T-helper 1 cell treated with Interleukin-12 subunit alpha and Interleukin-12 subunit beta and Interleukin-4 antibody, amounts not matched to agents 30 μg/mL and 1 μg/mL, for 36 hours (primary cell): ENCODE results near the gene MAD1L1.

ENCODE experiments used
- H3K27ac Mint-ChIP-seq: one replicate; pipeline ENCODE4 v1.8.0; 2021; ENCODE audit warnings: mild to moderate bottlenecking, mixed read lengths
- H3K27me3 Mint-ChIP-seq: one replicate; pipeline ENCODE4 v1.8.0; 2021; ENCODE audit warnings: low read depth, mixed read lengths
- H3K36me3 Mint-ChIP-seq: one replicate; pipeline ENCODE4 v1.8.0; 2021; ENCODE audit warnings: low read depth, mixed read lengths
- H3K4me1 Mint-ChIP-seq: one replicate; pipeline ENCODE4 v1.8.0; 2021; ENCODE audit warnings: low read depth, mixed read lengths
- H3K4me3 Mint-ChIP-seq: one replicate; pipeline ENCODE4 v1.8.0; 2021; ENCODE audit warnings: mild to moderate bottlenecking, moderate library complexity, mixed read lengths
- H3K9me3 Mint-ChIP-seq: one replicate; pipeline ENCODE4 v1.8.0; 2021; ENCODE audit warnings: mixed read lengths

MAD1L1 gene

DNA sequence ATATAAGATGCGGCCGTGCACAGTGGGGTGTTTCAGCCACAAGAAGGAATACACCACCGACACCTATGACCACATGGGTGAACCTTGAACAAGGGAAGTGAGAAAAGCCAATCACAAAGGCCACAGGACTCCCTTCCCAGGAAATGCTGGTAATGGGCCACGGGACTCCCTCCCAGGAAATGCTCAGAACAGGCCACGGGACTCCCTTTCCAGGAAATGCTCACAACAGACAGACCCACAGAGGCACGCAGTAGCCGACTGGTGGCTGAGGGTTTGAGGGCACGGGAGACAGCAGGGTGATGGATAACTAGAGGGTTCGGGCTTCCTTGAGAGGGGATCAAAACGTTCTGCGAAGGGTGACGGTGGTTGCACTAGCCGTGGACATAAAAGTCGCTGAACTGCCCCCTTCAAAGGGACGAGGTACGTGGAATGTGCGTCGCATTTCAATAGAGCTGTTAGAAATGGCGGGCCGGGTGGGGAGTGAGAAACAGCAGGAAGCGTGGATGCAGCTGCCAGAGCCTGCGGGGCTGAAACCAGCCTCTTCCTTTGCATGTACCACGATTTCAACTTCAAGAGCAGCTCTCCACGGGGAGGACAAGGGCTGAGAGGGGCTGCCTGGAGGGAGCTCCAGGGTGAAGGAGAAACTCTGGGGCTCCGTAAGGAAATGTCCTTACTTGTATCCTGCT is 288.7 kb downstream of the MAD1L1 start:
- H3K27me3 Mint-ChIP-seq, result no peaks in the 10 kb centered on the region
- no peaks in the 10 kb centered on the region for H3K9me3 Mint-ChIP-seq
- H3K36me3 Mint-ChIP-seq, result peaks cover 1% of the 10 kb centered on the region
- H3K27ac Mint-ChIP-seq, result peak overlapping the region; percentile 33
- H3K4me3 Mint-ChIP-seq, result peak overlapping the region; percentile 56
- peaks cover 35% of the 10 kb centered on the region for H3K4me1 Mint-ChIP-seq

GRCh38 chr7:1943326-1943725 is 289.4 kb downstream of the MAD1L1 start:
- no peaks in the 10 kb centered on the region for H3K27me3 Mint-ChIP-seq
- peak overlapping the region; percentile 36 for H3K4me3 Mint-ChIP-seq
- H3K4me1 Mint-ChIP-seq, result peaks cover 42% of the 10 kb centered on the region
- H3K9me3 Mint-ChIP-seq, result no peaks in the 10 kb centered on the region
- peak overlapping the region; percentile 33 for H3K27ac Mint-ChIP-seq
- peaks cover 9% of the 10 kb centered on the region for H3K36me3 Mint-ChIP-seq

DNA sequence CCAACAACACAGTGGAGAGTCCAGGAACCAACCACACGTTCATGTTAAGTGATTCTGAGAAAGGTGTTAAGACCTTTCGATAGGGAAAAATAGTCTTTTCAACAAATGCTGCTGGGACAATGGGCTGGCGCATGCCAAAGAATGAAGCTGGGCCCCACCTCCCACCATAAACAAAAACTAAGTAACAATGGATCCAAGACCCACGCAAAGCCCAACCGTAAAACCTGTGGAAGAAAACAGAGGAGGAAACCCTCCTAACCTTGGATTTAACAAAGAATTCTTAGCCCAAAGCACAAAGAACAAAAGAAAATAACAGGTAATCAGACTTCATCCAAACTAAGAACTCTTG is 289.8 kb downstream of the MAD1L1 start:
- H3K4me3 Mint-ChIP-seq, result no peak overlapping the region
- H3K9me3 Mint-ChIP-seq, result no peaks in the 10 kb centered on the region
- peaks cover 12% of the 10 kb centered on the region for H3K36me3 Mint-ChIP-seq
- peaks cover 45% of the 10 kb centered on the region for H3K4me1 Mint-ChIP-seq
- H3K27me3 Mint-ChIP-seq, result no peaks in the 10 kb centered on the region
- peak overlapping the region; percentile 33 for H3K27ac Mint-ChIP-seq

GRCh38 chr7:1942243-1942940 is 290.4 kb downstream of the MAD1L1 start:
- H3K9me3 Mint-ChIP-seq, result no peaks in the 10 kb centered on the region
- H3K27me3 Mint-ChIP-seq, result no peaks in the 10 kb centered on the region
- no peak overlapping the region for H3K4me3 Mint-ChIP-seq
- H3K27ac Mint-ChIP-seq, result peak overlapping the region; percentile 33
- peaks cover 12% of the 10 kb centered on the region for H3K36me3 Mint-ChIP-seq
- peaks cover 45% of the 10 kb centered on the region for H3K4me1 Mint-ChIP-seq

DNA sequence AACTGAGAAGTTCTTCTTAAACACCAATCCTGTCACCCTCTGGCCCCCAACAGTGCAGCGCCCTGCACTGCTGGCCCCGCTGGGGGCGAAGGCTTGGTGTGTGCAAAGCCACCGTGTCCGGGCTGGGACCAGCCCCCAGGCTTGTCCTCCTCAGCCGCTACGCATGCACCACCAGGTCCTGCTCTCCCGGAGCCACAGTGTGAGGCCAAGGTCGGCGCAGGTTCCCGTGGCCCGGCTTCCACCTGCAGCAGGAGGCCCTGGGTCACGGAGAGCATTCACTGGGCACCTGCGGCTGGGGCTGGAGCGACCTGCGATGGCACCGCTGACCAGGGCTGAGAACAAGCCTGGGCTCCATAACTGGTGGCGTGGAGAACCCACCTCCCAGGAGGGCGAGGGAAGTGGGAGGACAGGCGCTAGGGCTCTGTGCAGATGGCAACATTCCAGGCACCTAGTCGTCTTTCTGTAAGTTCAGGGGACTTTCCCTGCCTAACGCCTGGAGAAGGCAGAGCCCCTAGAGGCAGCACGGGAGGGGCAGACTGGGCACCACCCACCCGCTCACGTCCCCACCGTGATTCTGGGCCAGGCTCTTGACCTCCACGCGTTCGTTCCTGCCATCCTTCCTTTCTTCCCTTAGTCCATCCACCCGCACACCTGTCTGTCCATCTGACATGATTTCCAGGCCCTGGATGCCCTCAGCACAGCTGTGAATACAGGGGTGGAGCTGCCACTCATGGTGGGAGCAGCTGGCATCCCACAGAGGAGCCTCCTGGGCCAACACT is 291.1 kb downstream of the MAD1L1 start:
- H3K4me3 Mint-ChIP-seq, result peak overlapping the region; percentile 7
- H3K4me1 Mint-ChIP-seq, result peaks cover 45% of the 10 kb centered on the region
- peak overlapping the region; percentile 98 for H3K27ac Mint-ChIP-seq
- no peaks in the 10 kb centered on the region for H3K9me3 Mint-ChIP-seq
- H3K27me3 Mint-ChIP-seq, result no peaks in the 10 kb centered on the region
- peaks cover 12% of the 10 kb centered on the region for H3K36me3 Mint-ChIP-seq

DNA sequence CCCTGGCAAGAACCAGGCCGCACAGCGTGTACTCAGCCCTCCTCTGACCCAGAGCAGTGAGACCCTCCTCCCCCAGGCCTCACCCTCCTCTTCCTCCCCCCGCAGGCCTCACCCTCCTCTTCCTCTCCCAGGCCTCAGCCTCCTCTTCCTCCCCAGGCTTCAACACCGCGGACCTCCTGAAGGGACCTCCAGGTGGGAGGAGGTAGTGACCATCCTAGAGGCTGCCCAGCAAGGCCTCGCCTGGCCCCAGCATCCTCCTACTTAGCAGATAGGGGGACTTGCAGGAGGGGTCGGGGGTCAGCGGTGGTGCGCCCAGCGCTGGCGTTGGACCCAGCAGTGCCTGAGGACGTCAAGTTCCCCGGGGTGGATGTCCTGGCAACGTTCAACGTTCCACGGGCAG is 291.9 kb downstream of the MAD1L1 start:
- H3K4me1 Mint-ChIP-seq, result peaks cover 45% of the 10 kb centered on the region
- H3K27ac Mint-ChIP-seq, result peak overlapping the region; percentile 98
- H3K4me3 Mint-ChIP-seq, result peak overlapping the region; percentile 93
- no peaks in the 10 kb centered on the region for H3K9me3 Mint-ChIP-seq
- no peaks in the 10 kb centered on the region for H3K27me3 Mint-ChIP-seq
- peaks cover 15% of the 10 kb centered on the region for H3K36me3 Mint-ChIP-seq

- Mint-ChIP-seq H3K4me3 (peak overlapping the region; percentile 93), H3K36me3 (peaks cover 17% of the 10 kb centered on the region), H3K27ac (peak overlapping the region; percentile 98), H3K27me3 (no peaks in the 10 kb centered on the region), H3K4me1 (peaks cover 45% of the 10 kb centered on the region), H3K9me3 (no peaks in the 10 kb centered on the region)
Measured at GRCh38 chr7:1940402-1940786, 292.4 kb downstream of the MAD1L1 start.

DNA sequence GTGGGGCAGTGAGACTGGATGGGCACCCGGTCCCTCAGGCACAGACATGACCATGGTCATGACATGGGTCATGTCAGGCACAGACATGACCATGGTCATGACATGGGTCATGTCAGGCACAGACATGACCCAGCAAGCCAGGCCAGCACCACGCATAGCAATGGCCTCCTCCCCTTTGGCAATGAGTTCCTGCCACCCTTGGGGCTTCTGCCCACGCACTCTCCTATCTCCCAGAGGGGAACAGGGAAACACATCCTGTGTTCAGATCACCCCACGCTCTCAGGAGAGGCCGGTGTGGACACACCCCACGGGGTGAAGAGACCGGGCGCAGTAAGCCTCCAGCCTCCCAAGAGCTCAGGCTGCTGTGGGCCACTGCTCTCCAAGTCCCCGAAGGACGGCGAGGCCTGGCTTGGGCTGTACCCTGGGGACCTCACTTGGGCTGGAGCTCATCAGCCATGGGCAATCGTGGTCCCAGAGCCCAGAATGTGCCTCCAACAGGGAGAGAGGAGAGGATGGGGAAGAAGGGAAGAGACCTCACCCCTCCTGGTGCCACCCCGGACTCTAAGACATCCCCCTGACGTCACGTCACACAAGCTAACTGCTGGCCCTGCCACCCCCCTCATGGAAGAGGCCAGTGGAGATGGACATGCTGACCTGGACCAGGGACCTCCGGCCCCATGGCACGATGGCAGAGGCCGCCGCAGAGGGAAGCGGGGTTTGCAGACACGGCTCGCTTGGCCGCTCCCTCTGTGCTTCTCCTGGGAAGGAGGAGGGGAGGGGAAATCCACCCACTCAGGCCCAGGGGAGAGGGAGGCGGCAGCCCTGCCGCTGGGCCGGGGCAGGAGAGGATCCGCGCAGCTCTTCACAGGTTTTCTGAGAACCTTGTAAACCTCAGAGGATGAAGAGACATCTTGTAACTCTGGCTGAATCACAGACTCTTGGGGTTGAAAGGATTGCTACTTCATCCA is 293.0 kb downstream of the MAD1L1 start:
- Mint-ChIP-seq H3K9me3 (no peaks in the 10 kb centered on the region), H3K27ac (peak overlapping the region; percentile 98), H3K4me3 (peak overlapping the region; percentile 93), H3K4me1 (peaks cover 46% of the 10 kb centered on the region), H3K27me3 (no peaks in the 10 kb centered on the region), H3K36me3 (peaks cover 21% of the 10 kb centered on the region)

DNA sequence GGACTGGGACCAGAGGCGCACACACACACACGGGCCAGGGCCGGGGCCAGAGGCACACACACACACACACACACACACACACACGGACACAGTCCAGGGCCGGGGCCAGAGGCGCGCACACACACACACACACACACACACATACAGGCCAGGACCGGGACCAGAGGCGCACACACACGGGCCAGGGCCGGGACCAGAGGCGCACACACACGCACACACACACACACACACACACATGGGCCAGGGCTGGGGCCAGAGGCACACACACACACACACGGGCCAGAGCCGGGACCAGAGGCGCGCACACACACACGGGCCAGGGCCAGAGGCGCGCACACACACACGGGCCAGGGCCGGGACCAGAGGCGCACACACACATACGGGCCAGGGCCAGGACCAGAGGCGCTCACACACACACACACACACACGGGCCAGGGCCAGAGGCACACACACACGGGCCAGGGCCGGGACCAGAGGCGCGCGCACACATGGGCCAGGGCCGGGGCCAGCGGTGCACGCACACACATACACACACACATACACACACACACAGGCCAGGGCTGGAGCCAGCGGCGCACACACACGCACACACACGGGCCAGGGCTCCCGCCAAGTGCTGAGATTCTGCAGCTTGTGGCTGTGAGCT is 293.8 kb downstream of the MAD1L1 start:
- H3K4me3 Mint-ChIP-seq, result peak overlapping the region; percentile 93
- peaks cover 28% of the 10 kb centered on the region for H3K36me3 Mint-ChIP-seq
- H3K9me3 Mint-ChIP-seq, result peaks cover 5% of the 10 kb centered on the region
- peak overlapping the region; percentile 98 for H3K27ac Mint-ChIP-seq
- no peaks in the 10 kb centered on the region for H3K27me3 Mint-ChIP-seq
- peaks cover 47% of the 10 kb centered on the region for H3K4me1 Mint-ChIP-seq

DNA sequence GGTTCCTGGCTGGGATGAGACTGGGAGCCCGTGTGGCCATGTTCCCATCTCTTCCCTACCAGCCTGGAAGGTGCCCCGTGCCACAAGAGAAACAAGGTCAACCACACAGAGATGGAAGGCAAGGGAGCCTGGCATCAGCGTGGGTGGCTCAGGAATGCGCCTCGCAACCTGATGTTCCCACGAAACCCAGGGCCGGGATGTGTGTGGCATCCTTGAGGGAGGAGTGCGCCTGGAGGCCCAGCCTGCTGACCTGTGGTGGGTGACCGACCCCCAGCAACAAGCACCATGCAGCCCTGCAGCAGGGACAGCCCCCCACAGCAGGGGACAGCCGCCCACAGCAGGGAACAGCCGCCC is 295.5 kb downstream of the MAD1L1 start:
- no peaks in the 10 kb centered on the region for H3K27me3 Mint-ChIP-seq
- peaks cover 30% of the 10 kb centered on the region for H3K4me1 Mint-ChIP-seq
- H3K4me3 Mint-ChIP-seq, result peak overlapping the region; percentile 65
- peaks cover 5% of the 10 kb centered on the region for H3K9me3 Mint-ChIP-seq
- H3K27ac Mint-ChIP-seq, result no peak overlapping the region
- peaks cover 40% of the 10 kb centered on the region for H3K36me3 Mint-ChIP-seq

- H3K4me1 Mint-ChIP-seq, result peaks cover 26% of the 10 kb centered on the region
- H3K4me3 Mint-ChIP-seq, result peak overlapping the region; percentile 65
- peaks cover 43% of the 10 kb centered on the region for H3K36me3 Mint-ChIP-seq
- peaks cover 5% of the 10 kb centered on the region for H3K9me3 Mint-ChIP-seq
- H3K27me3 Mint-ChIP-seq, result no peaks in the 10 kb centered on the region
- no peak overlapping the region for H3K27ac Mint-ChIP-seq
Measured at GRCh38 chr7:1936531-1937251, 296.1 kb downstream of the MAD1L1 start.

- H3K4me1 Mint-ChIP-seq, result peaks cover 23% of the 10 kb centered on the region
- peak overlapping the region; percentile 37 for H3K4me3 Mint-ChIP-seq
- H3K27me3 Mint-ChIP-seq, result no peaks in the 10 kb centered on the region
- peaks cover 47% of the 10 kb centered on the region for H3K36me3 Mint-ChIP-seq
- peaks cover 5% of the 10 kb centered on the region for H3K9me3 Mint-ChIP-seq
- no peak overlapping the region for H3K27ac Mint-ChIP-seq
Measured at GRCh38 chr7:1936006-1936310, 296.8 kb downstream of the MAD1L1 start.

DNA sequence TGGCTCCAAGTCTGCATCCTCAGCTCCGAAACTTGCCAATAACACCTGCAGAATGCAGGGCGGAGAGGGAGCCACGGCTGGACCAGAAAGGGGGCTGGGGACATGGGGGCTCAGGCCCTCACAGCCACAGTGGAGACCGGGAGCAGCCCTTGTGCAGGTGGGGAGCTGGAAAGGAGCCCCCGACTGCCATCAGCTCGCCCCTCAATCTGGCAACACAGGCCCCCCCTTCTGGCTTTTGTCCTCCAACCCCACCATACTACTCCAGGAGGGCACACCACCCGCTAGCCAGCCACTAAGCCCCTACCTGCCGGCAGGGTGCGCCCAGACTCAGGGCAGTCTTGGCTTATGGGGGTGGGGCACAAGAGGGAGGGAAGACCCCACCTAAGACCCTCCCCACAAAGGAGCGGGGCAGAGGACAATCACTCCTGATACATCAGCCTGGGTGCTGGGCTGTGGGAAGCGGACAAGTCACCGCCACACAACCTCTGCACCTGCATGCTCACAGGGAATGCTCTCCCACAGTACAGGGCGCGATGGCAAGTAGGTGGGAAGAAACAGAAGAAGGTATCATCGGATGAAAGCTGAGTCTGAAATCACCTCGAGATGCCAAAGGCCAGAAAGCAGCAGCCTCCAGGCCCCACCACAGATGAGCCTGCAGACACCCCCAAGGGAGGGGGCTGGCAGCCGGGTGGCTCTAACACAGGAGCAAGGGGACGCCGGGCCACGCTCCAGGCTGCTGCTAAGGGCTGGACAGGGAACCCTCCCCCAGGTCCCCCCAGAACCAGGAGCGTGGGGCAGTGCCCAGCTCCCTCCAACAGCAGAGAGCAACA is 297.4 kb downstream of the MAD1L1 start:
- peaks cover 5% of the 10 kb centered on the region for H3K9me3 Mint-ChIP-seq
- H3K4me3 Mint-ChIP-seq, result no peak overlapping the region
- H3K4me1 Mint-ChIP-seq, result peaks cover 19% of the 10 kb centered on the region
- no peak overlapping the region for H3K27ac Mint-ChIP-seq
- peaks cover 47% of the 10 kb centered on the region for H3K36me3 Mint-ChIP-seq
- no peaks in the 10 kb centered on the region for H3K27me3 Mint-ChIP-seq
